PC-3 (cell line): ENCODE data around the gene FAF2. TPM values are rescaled to one million over a fixed set of nuclear protein-coding genes. Genes with fewer than 3 reads are reported as not detected.
A peak's percentile ranks its signal among the peaks of the same experiment; 100 is the strongest.

Experiments used
- ATAC-seq: fragments of 200-7000 bp; cut with Tn5 transposase; 2 replicates; pipeline ENCODE4 v1.9.1; 2020; ENCODE audit warnings: mild to moderate bottlenecking, moderate library complexity
- BruUV-seq: library from RNA; stranded (reverse); fragments of 400-500 nt; replicated peaks from 2 replicates; lab custom pipeline; 2021; lab: Mats Ljungman, UMichigan
- CTCF ChIA-PET: fragments of 300-600 bp; sonication (Branson Sonifier 250); formaldehyde crosslinking; loops from one replicate; lab custom pipeline; 2022; ENCODE audit warnings: antibody characterized with exemption; lab: Charles Lee
- POLR2A ChIA-PET: fragments of 300-600 bp; sonication (Branson Sonifier 250); formaldehyde crosslinking; loops from one replicate; lab custom pipeline; 2022; ENCODE audit warnings: antibody characterized with exemption; ENCODE audit not compliant: unreplicated experiment; lab: Charles Lee
- DNase-seq: peaks from one replicate; pipeline ENCODE4 v3.0.0-alpha.2; 2015
- H2AFZ ChIP-seq: fragments of 300-600 bp; sonication (generic); 2 replicates; pipeline ENCODE4 v1.6.0; 2016; ENCODE audit warnings: antibody characterized with exemption, low read length
- H3F3A ChIP-seq: fragments of 300-600 bp; sonication (generic); one replicate; pipeline ENCODE4 v1.6.0; 2017; ENCODE audit warnings: antibody characterized with exemption, low read length, control low read depth, mild to moderate bottlenecking; ENCODE audit not compliant: unreplicated experiment
- H3K27ac ChIP-seq: fragments of 300-600 bp; sonication (generic); 2 replicates; pipeline ENCODE4 v1.5.1; 2016; ENCODE audit warnings: mild to moderate bottlenecking, low read length
- H3K27me3 ChIP-seq: fragments of 300-600 bp; sonication (generic); 2 replicates; pipeline ENCODE4 v1.6.1; 2016; ENCODE audit warnings: low read length, mixed read lengths
- H3K36me3 ChIP-seq: fragments of 300-600 bp; sonication (generic); 2 replicates; pipeline ENCODE4 v1.6.1; 2016; ENCODE audit warnings: low read depth, mixed run types, low read length, mixed read lengths
- H3K4me1 ChIP-seq: fragments of 300-600 bp; sonication (generic); 2 replicates; pipeline ENCODE4 v1.5.1; 2016; ENCODE audit warnings: low read length; ENCODE audit not compliant: insufficient read depth
- H3K4me2 ChIP-seq: fragments of 300-600 bp; sonication (generic); 2 replicates; pipeline ENCODE4 v1.6.0; 2016; ENCODE audit warnings: low read length
- H3K4me3 ChIP-seq: fragments of 300-600 bp; sonication (generic); 2 replicates; pipeline ENCODE4 v1.5.1; 2016; ENCODE audit warnings: mild to moderate bottlenecking, low read length, mixed read lengths
- H3K79me2 ChIP-seq: fragments of 300-600 bp; sonication (generic); 2 replicates; pipeline ENCODE4 v1.6.1; 2017; ENCODE audit warnings: low read length, mixed read lengths
- H3K9ac ChIP-seq: fragments of 300-600 bp; sonication (generic); 2 replicates; pipeline ENCODE4 v1.6.0; 2016; ENCODE audit warnings: mild to moderate bottlenecking, low read length
- H3K9me2 ChIP-seq: fragments of 300-600 bp; sonication (generic); replicated peaks from 2 replicates; pipeline ENCODE4 v1.6.1; 2016; ENCODE audit warnings: mixed run types, low read length, mixed read lengths
- H3K9me3 ChIP-seq: fragments of 300-600 bp; sonication (generic); 2 replicates; pipeline ENCODE4 v1.6.1; 2016; ENCODE audit warnings: low read length, mixed read lengths
- H4K20me1 ChIP-seq: fragments of 300-600 bp; sonication (generic); 2 replicates; pipeline ENCODE4 v1.6.1; 2016; ENCODE audit warnings: low read length, mixed read lengths
- EZH2 ChIP-seq: fragments of 300-600 bp; sonication (generic); IDR thresholded peaks from one replicate; pipeline ENCODE4 v1.6.1; 2017; ENCODE audit warnings: antibody characterized with exemption, mild to moderate bottlenecking, low read length; ENCODE audit not compliant: unreplicated experiment
- EZH2phosphoT487 ChIP-seq: fragments of 300-600 bp; sonication (generic); IDR thresholded peaks from 2 replicates; pipeline ENCODE4 v1.6.1; 2018; ENCODE audit warnings: mild to moderate bottlenecking, antibody characterized with exemption, low read length, borderline replicate concordance
- intact Hi-C: fragments of 100-400 bp; cut with micrococcal nuclease; formaldehyde crosslinking; loops from 2 replicates; pipeline ENCODE4 v1.9.0; 2023
- total RNA-seq: library from RNA; depleted of rRNA; stranded (reverse); fragments of >200 nt; gene quantifications from 2 replicates; pipeline ENCODE4 v1.2.3, GENCODE V29; 2014
- TF ChIP-seq, protein P1 (sequence below): fragments of 300-600 bp; sonication (generic); conservative IDR thresholded peaks from 2 replicates; pipeline ENCODE4 v1.5.1; 2017; ENCODE audit warnings: antibody characterized with exemption, low read depth, mild to moderate bottlenecking, low read length

Gene FAF2
- total RNA-seq, 1 experiment from 2014 or later, result 51.4 TPM

DNA sequence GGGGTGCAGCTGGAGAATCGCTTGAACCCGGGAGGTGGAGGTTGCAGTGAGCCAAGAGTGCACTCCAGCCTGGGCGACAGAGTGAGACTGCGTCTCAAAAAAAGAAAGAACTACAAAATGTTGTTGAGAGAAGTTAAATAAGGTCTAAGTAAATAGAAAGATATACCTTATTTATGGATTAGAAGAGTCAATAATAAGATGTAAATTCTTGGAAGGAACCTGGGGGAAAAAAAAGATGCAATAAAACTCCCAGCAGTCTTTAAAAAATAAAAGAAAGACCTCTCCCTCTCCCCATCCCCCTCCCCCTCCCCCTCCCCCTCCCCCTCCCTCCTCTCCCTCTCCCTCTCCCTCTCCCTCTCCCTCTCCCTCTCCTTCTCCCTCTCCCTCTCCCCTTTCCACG lies 15.5 kb upstream of the FAF2 start:
- ChIA-PET CTCF (interaction anchor here (0.7 kb wide), 1 partner anchor 105 kb away, joined by 9 read pairs; no protein-coding TSS in a partner anchor), POLR2A (no interaction called here)
- Histone ChIP-seq H3K79me2 (no peaks in the 10 kb centered on the region), H3K9me3 (no peaks in the 10 kb centered on the region), H3K4me3 (no peak overlapping the region), H2AFZ (no peak overlapping the region), H3K4me2 (no peak overlapping the region), H3K27ac (no peak overlapping the region), H3F3A (no peaks in the 10 kb centered on the region), H3K36me3 (no peaks in the 10 kb centered on the region), H3K4me1 (peaks cover 9% of the 10 kb centered on the region), H4K20me1 (no peaks in the 10 kb centered on the region), H3K9ac (no peak overlapping the region), H3K27me3 (no peaks in the 10 kb centered on the region), H3K9me2 (no peaks in the 10 kb centered on the region)
- intact Hi-C loops, result no loop called here
- ATAC-seq (no peak), DNase-seq (no peak)
- no TSS peak for BruUV-seq
- TF ChIP-seq, protein P1, sequence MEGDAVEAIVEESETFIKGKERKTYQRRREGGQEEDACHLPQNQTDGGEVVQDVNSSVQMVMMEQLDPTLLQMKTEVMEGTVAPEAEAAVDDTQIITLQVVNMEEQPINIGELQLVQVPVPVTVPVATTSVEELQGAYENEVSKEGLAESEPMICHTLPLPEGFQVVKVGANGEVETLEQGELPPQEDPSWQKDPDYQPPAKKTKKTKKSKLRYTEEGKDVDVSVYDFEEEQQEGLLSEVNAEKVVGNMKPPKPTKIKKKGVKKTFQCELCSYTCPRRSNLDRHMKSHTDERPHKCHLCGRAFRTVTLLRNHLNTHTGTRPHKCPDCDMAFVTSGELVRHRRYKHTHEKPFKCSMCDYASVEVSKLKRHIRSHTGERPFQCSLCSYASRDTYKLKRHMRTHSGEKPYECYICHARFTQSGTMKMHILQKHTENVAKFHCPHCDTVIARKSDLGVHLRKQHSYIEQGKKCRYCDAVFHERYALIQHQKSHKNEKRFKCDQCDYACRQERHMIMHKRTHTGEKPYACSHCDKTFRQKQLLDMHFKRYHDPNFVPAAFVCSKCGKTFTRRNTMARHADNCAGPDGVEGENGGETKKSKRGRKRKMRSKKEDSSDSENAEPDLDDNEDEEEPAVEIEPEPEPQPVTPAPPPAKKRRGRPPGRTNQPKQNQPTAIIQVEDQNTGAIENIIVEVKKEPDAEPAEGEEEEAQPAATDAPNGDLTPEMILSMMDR, result no peak
- TF ChIP-seq EZH2 (no peak), EZH2phosphoT487 (no peak)

DNA sequence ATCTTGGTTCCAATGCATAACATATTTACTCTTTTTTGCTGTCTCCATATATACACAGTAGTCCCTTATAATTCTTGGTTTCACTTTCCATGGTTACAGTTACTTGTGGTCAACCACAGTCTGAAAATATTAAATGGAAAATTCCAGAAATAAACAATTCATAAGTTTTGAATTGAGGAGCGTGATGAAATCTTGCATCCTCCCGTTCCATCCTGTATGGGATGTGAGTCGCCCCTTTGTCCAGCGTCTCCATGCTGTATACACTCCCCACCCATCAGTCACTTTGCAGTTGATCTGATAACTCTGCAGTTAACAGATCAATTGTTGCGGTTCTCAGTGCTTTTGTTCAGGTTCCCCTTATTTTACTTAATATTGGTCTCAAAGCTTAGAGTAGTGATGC lies 11.5 kb upstream of the FAF2 start:
- Histone ChIP-seq H3K27ac (peak overlapping the region; percentile 35), H3K4me1 (peaks cover 25% of the 10 kb centered on the region), H3K4me2 (peak overlapping the region; percentile 70), H3K27me3 (no peaks in the 10 kb centered on the region), H3K36me3 (no peaks in the 10 kb centered on the region), H3K79me2 (no peaks in the 10 kb centered on the region), H3K9me3 (no peaks in the 10 kb centered on the region), H4K20me1 (no peaks in the 10 kb centered on the region), H3K9me2 (no peaks in the 10 kb centered on the region), H3F3A (no peaks in the 10 kb centered on the region), H3K4me3 (peak overlapping the region; percentile 39), H2AFZ (peak overlapping the region; percentile 64), H3K9ac (0 out of 2 replicates have a peak overlapping the region, but pooled peaks have one; percentile 7)
- ChIA-PET POLR2A (no interaction called here), CTCF (interaction anchor here (1.0 kb wide), 1 partner anchor 11 kb away, joined by 5 read pairs; the partner anchor contains the start of gene FAF2)
- DNase-seq (peak; percentile 46), ATAC-seq (peak; percentile 45)
- intact Hi-C loops, result no loop called here
- TF ChIP-seq EZH2phosphoT487 (no peak), EZH2 (no peak)
- TF ChIP-seq, protein P1, result no peak
- no TSS peak for BruUV-seq
